ENCODE data around the gene TBC1D7.

Gene TBC1D7

GRCh38 chr6:13272131-13273046 lies 55.9 kb downstream of the TBC1D7 start:
- Histone ChIP-seq H3K27me3 (ENCODE audit: insufficient read depth, poor library complexity, severe bottlenecking) (no peaks in the 10 kb centered on the region), H3K36me3 (ENCODE audit: low read depth) (no peaks in the 10 kb centered on the region), H3K9me3 (ENCODE audit: severe bottlenecking) (no peaks in the 10 kb centered on the region), H3K27ac (ENCODE audit: poor library complexity, severe bottlenecking) (no peak overlapping the region), H3K4me1 (ENCODE audit: insufficient read depth, poor library complexity, severe bottlenecking) (no peaks in the 10 kb centered on the region), H3K4me3 (ENCODE audit: severe bottlenecking) (no peak overlapping the region)
- no peak for TF ChIP-seq CTCF (IDR thresholded peaks at IDR 0.05; ENCODE audit: poor library complexity, severe bottlenecking)
- DNase-seq (ENCODE audit: low spot score) (no peak), ATAC-seq (ENCODE audit: low read depth) (no peak)

- no peak for TF ChIP-seq CTCF (IDR thresholded peaks at IDR 0.05; ENCODE audit: poor library complexity, severe bottlenecking)
- Histone ChIP-seq H3K36me3 (ENCODE audit: low read depth) (no peaks in the 10 kb centered on the region), H3K4me3 (ENCODE audit: severe bottlenecking) (no peak overlapping the region), H3K4me1 (ENCODE audit: insufficient read depth, poor library complexity, severe bottlenecking) (no peaks in the 10 kb centered on the region), H3K27me3 (ENCODE audit: insufficient read depth, poor library complexity, severe bottlenecking) (no peaks in the 10 kb centered on the region), H3K9me3 (ENCODE audit: severe bottlenecking) (no peaks in the 10 kb centered on the region), H3K27ac (ENCODE audit: poor library complexity, severe bottlenecking) (no peak overlapping the region)
- ATAC-seq (ENCODE audit: low read depth), result peak; percentile 88
- no peak for DNase-seq (ENCODE audit: low spot score)
These were observed 59.3 kb downstream of the TBC1D7 start for GRCh38 chr6:13268913-13269518.

- Histone ChIP-seq H3K4me3 (ENCODE audit: severe bottlenecking) (no peak overlapping the region), H3K9me3 (ENCODE audit: severe bottlenecking) (no peaks in the 10 kb centered on the region), H3K27me3 (ENCODE audit: insufficient read depth, poor library complexity, severe bottlenecking) (no peaks in the 10 kb centered on the region), H3K36me3 (ENCODE audit: low read depth) (no peaks in the 10 kb centered on the region), H3K27ac (ENCODE audit: poor library complexity, severe bottlenecking) (no peak overlapping the region), H3K4me1 (ENCODE audit: insufficient read depth, poor library complexity, severe bottlenecking) (no peaks in the 10 kb centered on the region)
- ATAC-seq (ENCODE audit: low read depth), result peak; percentile 40; the same call in 2 of the 3 replicates
- DNase-seq (ENCODE audit: low spot score), result no peak
- TF ChIP-seq CTCF (IDR thresholded peaks at IDR 0.05; ENCODE audit: poor library complexity, severe bottlenecking), result no peak
These were observed 61.1 kb downstream of the TBC1D7 start for GRCh38 chr6:13267142-13267651.

- DNase-seq (ENCODE audit: low spot score), result no peak
- ATAC-seq (ENCODE audit: low read depth), result no peak
- Histone ChIP-seq H3K36me3 (ENCODE audit: low read depth) (no peaks in the 10 kb centered on the region), H3K9me3 (ENCODE audit: severe bottlenecking) (no peaks in the 10 kb centered on the region), H3K27ac (ENCODE audit: poor library complexity, severe bottlenecking) (no peak overlapping the region), H3K27me3 (ENCODE audit: insufficient read depth, poor library complexity, severe bottlenecking) (no peaks in the 10 kb centered on the region), H3K4me3 (ENCODE audit: severe bottlenecking) (no peak overlapping the region), H3K4me1 (ENCODE audit: insufficient read depth, poor library complexity, severe bottlenecking) (no peaks in the 10 kb centered on the region)
- TF ChIP-seq CTCF (IDR thresholded peaks at IDR 0.05; ENCODE audit: poor library complexity, severe bottlenecking), result no peak
These were observed 64.7 kb downstream of the TBC1D7 start for GRCh38 chr6:13263669-13264068.
